Bronchial epithelial cell (primary cell): Measurements from ENCODE around the gene COL4A1. TPM values are rescaled to one million over a fixed set of nuclear protein-coding genes. Genes with fewer than 3 reads are reported as not detected.

Source experiments
- DNase-seq: peaks from one replicate; pipeline ENCODE4 v3.0.0-alpha.2; 2010; ENCODE audit warnings: low read depth
- FAIRE-seq: peaks from 2 replicates; lab custom pipeline; 2011; peaks lifted over from hg19 to GRCh38; lab: Jason Lieb, UNC
- H3K27me3 ChIP-seq: 2 replicates; pipeline ENCODE4 v1.5.1; 2011; ENCODE audit warnings: low read length; ENCODE audit not compliant: control insufficient read depth, insufficient read depth
- H3K36me3 ChIP-seq: 2 replicates; pipeline ENCODE4 v1.5.1; 2011; ENCODE audit warnings: low read length; ENCODE audit not compliant: control insufficient read depth, insufficient read depth
- H3K4me3 ChIP-seq: 2 replicates; pipeline ENCODE4 v1.5.1; 2011; ENCODE audit warnings: mild to moderate bottlenecking, low read depth, low read length, control low read depth
- total RNA-seq: library from RNA; depleted of rRNA; stranded (reverse); fragments of >200 nt; gene quantifications from 2 replicates; pipeline ENCODE4 v1.2.1, GENCODE V29; 2014
- TF ChIP-seq, protein P1 (sequence below): IDR thresholded peaks from 2 replicates; pipeline ENCODE4 v1.5.1; 2011; ENCODE audit warnings: mild to moderate bottlenecking, moderate library complexity, low read length, control low read depth, inconsistent platforms; ENCODE audit not compliant: insufficient read depth, severe bottlenecking

The COL4A1 gene
- total RNA-seq, 1 donor from 2014 or later: 7.4 TPM

DNA sequence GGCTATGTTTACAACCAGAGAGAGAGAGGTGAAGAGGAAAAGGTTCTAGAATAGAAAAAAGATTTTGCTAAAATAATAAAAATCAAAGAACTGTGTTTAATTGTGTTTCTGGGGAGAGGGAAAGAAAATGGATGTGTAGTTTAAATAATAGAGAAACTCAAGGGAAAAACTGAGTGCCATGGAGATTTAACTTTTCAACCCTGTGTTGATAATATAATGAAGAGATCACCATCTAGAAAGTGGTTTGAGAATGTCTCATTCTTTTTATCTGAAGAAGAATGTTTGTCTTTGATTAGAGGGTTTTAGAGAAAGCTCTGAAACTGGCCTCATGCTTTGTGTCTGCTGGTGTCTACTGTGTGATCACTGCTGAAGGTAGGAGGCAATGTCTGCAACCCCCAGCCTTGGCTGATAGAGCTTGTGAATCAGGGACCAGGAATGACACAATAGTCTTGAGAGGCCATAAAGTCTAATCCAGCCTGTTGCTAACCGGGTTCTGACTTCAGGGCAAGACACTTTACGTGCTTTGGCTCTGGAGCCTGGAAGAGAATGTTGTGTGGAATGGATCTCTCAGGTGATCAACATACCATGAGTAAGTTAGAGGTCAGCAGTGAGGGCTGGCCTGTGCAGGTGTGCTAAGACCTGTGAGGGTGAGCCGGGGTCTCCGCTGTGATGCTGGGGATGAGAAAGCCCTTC is 5.5 kb upstream of the COL4A1 start:
- TF ChIP-seq, protein P1, sequence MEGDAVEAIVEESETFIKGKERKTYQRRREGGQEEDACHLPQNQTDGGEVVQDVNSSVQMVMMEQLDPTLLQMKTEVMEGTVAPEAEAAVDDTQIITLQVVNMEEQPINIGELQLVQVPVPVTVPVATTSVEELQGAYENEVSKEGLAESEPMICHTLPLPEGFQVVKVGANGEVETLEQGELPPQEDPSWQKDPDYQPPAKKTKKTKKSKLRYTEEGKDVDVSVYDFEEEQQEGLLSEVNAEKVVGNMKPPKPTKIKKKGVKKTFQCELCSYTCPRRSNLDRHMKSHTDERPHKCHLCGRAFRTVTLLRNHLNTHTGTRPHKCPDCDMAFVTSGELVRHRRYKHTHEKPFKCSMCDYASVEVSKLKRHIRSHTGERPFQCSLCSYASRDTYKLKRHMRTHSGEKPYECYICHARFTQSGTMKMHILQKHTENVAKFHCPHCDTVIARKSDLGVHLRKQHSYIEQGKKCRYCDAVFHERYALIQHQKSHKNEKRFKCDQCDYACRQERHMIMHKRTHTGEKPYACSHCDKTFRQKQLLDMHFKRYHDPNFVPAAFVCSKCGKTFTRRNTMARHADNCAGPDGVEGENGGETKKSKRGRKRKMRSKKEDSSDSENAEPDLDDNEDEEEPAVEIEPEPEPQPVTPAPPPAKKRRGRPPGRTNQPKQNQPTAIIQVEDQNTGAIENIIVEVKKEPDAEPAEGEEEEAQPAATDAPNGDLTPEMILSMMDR: no peak
- H3K36me3 ChIP-seq: no peaks in the 10 kb centered on the region
- no peak overlapping the region for H3K4me3 ChIP-seq
- H3K27me3 ChIP-seq: no peaks in the 10 kb centered on the region
- DNase-seq (peak; percentile 62), FAIRE-seq (no peak)

DNA sequence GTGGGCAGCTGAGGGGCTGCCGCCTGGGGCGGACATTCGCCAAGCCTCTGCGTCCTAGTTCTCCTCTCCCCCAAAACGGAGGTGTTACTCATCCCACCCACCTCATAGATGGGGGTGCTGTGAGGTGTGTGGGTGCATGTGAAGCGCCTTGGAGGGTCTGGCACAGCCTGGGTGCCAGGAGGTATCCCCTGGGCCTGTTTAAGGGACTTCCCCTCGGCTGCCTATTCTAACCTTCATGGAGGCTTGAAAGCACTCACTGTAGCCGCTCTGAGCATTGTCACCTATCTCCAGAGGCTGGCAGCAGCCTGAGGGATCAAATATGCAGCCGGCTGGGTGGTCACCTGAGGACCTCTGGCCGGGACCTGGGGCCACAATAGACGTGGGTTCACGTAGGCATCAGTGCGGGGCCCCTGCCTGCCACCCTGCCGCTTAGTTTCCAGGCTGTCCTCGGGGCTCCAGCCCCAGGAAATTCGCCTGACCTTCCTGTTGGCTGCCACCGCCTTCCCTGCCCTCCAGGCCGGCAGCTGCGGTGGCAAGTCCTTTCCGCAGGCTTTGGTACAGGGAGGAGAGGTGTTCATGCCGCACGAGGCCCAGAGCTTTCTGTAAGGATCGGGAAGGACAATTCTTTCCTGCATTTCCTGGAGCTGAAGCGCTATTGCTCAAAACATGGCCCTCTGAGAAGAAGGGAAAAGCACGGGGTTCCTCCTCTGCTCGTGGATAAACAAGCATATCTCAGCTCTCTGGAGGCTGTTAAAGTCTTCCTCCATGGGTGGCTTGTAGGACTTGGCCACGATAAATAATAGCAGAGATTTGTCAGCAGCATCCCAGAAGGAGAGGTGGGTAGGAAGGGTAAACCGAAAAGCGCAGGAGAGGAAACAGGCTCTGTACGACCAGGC is 4.7 kb upstream of the COL4A1 start:
- Histone ChIP-seq H3K27me3 (no peaks in the 10 kb centered on the region), H3K4me3 (no peak overlapping the region)

DNA sequence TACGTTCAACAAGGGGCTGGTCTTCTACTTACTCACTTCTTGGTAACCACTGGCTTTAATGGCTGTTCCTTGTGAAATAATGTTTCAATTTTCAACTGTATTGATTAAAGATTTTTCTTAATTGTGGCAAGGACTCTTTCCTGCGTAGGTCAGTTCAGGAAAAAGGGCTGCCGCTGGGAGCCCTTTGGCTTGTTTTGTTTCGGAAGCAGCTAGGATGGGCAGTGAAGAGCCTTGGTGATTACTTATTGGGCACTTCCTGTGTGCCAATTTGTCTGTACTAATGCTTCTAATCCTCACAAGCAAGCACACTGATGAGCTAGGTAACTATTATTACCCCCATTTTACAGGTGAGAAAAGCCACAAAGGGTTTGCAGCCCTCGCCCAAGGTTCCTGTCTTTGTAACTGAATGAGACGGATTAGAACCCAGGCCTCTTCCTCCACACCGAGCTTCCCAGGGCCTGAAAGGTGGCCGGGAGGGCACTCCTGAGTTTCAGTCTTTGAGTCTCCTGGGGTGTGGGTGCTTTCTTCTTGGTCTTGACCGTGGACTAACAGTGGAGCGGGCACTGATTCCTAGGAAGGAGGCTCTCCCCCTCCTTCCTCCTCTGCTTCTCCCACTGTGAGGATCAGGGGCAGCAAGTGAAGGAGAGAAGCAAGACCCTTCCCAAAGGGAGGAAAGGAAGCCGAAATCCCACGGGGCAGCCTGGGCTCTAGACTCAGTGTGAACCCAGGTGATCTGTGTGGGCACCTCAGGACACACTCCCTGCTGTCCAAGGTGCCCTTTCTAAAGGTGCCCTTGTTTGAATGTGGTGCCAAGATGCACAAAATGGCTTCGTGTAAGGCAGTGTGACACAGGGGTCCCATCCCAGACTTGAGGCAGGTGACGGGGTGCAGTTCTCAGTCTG is 3.8 kb upstream of the COL4A1 start:
- Histone ChIP-seq H3K4me3 (no peak overlapping the region), H3K36me3 (no peaks in the 10 kb centered on the region), H3K27me3 (no peaks in the 10 kb centered on the region)
- TF ChIP-seq, protein P1: no peak
- DNase-seq (no peak), FAIRE-seq (no peak)

More for the DNA sequence above, 4.7 kb upstream of the COL4A1 start:
- FAIRE-seq (no peak), DNase-seq (no peak)
- no peaks in the 10 kb centered on the region for H3K36me3 ChIP-seq
- TF ChIP-seq, protein P1: no peak

DNA sequence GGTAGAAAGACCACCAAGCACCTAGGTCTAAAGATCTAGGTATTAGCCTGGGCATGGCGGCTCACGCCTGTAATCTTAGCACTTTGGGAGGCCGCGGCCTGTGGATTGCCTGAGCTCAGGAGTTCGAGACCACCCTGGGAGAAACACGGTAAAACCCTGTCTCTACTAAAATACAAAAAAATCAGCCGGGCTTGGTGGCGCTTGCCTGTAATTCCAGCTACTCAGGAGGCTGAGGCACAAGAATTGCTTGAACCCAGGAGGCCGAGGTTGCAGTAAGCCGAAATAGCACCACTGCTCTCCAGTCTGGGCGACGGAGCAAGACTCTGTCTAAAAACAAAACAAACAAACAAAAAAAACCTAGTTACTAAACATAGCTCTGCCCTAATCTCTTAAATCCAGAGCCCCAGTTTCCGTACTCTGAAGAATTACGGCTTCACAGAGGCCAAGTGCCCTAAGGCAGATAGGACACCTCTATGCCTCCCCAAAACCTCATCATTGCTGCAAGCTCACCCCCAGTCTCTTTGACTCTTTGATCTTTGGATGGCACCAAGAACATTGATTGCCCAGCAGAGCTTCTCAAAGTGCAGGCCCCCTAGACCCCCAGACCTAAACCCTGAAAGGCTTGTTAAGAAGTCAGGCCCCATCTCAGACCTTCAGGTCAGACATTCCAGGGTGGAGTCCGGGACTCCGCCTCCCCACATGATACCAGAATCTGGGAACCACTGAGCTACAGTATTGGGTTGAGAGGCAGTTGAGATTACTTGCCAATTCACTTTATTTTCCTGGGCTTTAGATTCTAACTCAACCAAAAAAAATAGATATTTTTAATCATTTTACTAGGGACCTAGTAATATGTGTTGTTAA is 2.9 kb upstream of the COL4A1 start:
- FAIRE-seq: no peak
- Histone ChIP-seq H3K4me3 (no peak overlapping the region), H3K36me3 (no peaks in the 10 kb centered on the region), H3K27me3 (no peaks in the 10 kb centered on the region)
- TF ChIP-seq, protein P1: no peak
- DNase-seq: no peak

DNA sequence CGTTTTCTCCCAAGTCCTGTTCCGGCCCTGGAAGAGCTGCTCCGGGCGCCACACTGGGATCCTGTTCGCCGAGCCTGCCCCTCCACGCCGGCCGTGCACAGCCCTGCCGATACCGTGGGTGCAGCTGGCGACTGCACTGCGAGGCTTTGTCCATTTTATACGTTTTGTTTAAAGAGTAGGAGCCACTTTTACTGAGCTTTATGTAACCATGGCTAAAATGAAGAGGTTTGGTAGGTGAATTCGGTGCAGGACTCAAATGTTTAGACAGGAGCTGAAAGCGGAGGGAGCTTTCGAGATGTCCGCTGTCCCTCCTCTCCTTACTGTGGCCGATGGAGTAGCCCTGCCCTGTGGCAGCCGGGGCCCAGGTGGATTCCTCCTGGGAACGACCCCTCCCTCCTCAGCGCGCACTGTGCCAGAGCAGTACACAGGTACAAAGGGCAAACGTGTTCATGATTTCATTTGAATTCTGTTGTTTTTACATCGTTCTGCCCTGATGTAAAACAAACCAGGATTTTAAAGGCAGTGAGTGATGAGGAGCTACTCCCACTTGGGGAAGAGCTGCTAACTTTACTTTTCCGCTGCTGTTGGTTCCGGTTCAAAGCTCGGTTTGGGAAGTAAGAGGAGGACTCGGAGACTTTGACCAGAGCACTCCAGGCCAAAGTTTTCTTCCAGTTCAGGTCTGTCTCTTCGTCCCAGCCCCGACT is 1.9 kb upstream of the COL4A1 start:
- TF ChIP-seq, protein P1: no peak
- Histone ChIP-seq H3K27me3 (no peaks in the 10 kb centered on the region), H3K4me3 (peak overlapping the region; percentile 57), H3K36me3 (no peaks in the 10 kb centered on the region)
- DNase-seq: no peak
- no peak for FAIRE-seq
